LNCaP clone FGC (cell line): ENCODE results near the gene TRAF1.

Source experiments
- DNase-seq: peaks from one replicate; pipeline ENCODE4 v3.0.0-alpha.2; 2011; ENCODE audit warnings: low read depth
- H3K4me3 ChIP-seq: 2 replicates; pipeline ENCODE4 v1.5.1; 2011; ENCODE audit warnings: mild to moderate bottlenecking, low read depth, low read length, control low read depth
- CTCF ChIP-seq: IDR thresholded peaks from 2 replicates; pipeline ENCODE4 v1.5.1; 2012; ENCODE audit warnings: mild to moderate bottlenecking; ENCODE audit not compliant: control insufficient read depth, insufficient read depth; ENCODE audit errors: extremely low read depth

The TRAF1 gene

GRCh38 chr9:120941046-120941770, 14.6 kb upstream of the TRAF1 start:
- no peak for DNase-seq
- TF ChIP-seq CTCF = no peak
- no peak overlapping the region for H3K4me3 ChIP-seq

GRCh38 chr9:120940573-120940972, 14.0 kb upstream of the TRAF1 start:
- TF ChIP-seq CTCF = no peak
- DNase-seq = no peak
- no peak overlapping the region for H3K4me3 ChIP-seq

- H3K4me3 ChIP-seq = no peak overlapping the region
- TF ChIP-seq CTCF = no peak
- no peak for DNase-seq
Measured at GRCh38 chr9:120938851-120939250, 12.3 kb upstream of the TRAF1 start.

- no peak for TF ChIP-seq CTCF
- H3K4me3 ChIP-seq = no peak overlapping the region
- DNase-seq = no peak
Measured at GRCh38 chr9:120937596-120937995, 11.0 kb upstream of the TRAF1 start.

GRCh38 chr9:120937127-120937526, 10.5 kb upstream of the TRAF1 start:
- H3K4me3 ChIP-seq = no peak overlapping the region
- no peak for DNase-seq
- no peak for TF ChIP-seq CTCF

GRCh38 chr9:120936764-120937122, 10.1 kb upstream of the TRAF1 start:
- no peak for DNase-seq
- TF ChIP-seq CTCF = no peak
- H3K4me3 ChIP-seq = no peak overlapping the region
